Cardiac muscle cell (in vitro differentiated cells and primary cell): Measurements from ENCODE around the gene MYRF. TPM values are rescaled to one million over a fixed set of nuclear protein-coding genes. Genes with fewer than 3 reads are reported as not detected.

ENCODE experiments used
- DNase-seq, 2 donors: peaks; one replicate each; pipeline versions ENCODE4 v3.0.0 to v3.0.0-alpha.2; 2010 to 2017; ENCODE audit warnings: low read depth in 1 of 2, low spot score in 1 of 2
- H3K27ac ChIP-seq: fragments of 200-600 bp; sonication (generic); 2 replicates; pipeline ENCODE4 v1.5.1; 2016
- H3K27me3 ChIP-seq: fragments of 200-600 bp; sonication (generic); 2 replicates; pipeline ENCODE4 v1.6.0; 2016; ENCODE audit warnings: control low read depth
- H3K36me3 ChIP-seq: fragments of 200-600 bp; sonication (generic); 2 replicates; pipeline ENCODE4 v1.5.1; 2016; ENCODE audit warnings: control low read depth
- H3K4me1 ChIP-seq: fragments of 200-600 bp; sonication (generic); 2 replicates; pipeline ENCODE4 v1.8.1; 2017; ENCODE audit warnings: low read depth, mild to moderate bottlenecking, mixed run types
- H3K4me3 ChIP-seq: fragments of 200-600 bp; sonication (generic); 2 replicates; pipeline ENCODE4 v1.5.1; 2016; ENCODE audit warnings: mild to moderate bottlenecking
- H3K9me3 ChIP-seq: fragments of 200-600 bp; sonication (generic); 2 replicates; pipeline ENCODE4 v1.5.1; 2017; ENCODE audit warnings: low read depth, mild to moderate bottlenecking, control low read depth
- CTCF ChIP-seq: IDR thresholded peaks from 2 replicates; pipeline ENCODE4 v1.5.1; 2012; ENCODE audit warnings: low read depth, mild to moderate bottlenecking, low read length
- polyA plus RNA-seq: library from polyadenylated mRNA; unstranded; fragments of >200 nt; fragmentation: Nextera tagmentation; extraction: Ambion mirVana; gene quantifications from 2 replicates; pipeline ENCODE4 v1.2.1, GENCODE V29; 2016
- total RNA-seq: library from RNA; depleted of rRNA; stranded (reverse); fragments of >200 nt; gene quantifications from 2 replicates; pipeline ENCODE4 v1.2.3, GENCODE V29; 2016

Gene MYRF
- total and polyA plus RNA-seq, 2 experiments from 2014 or later = 29.3 to 56.9 TPM

GRCh38 chr11:61716478-61717285 lies 35.8 kb upstream of the MYRF start:
- H3K9me3 ChIP-seq = no peaks in the 10 kb centered on the region
- DNase-seq = no peak
- no peak overlapping the region for H3K27ac ChIP-seq
- H3K4me1 ChIP-seq = peaks cover 12% of the 10 kb centered on the region
- H3K4me3 ChIP-seq = no peak overlapping the region
- no peaks in the 10 kb centered on the region for H3K36me3 ChIP-seq
- TF ChIP-seq CTCF = no peak
- no peaks in the 10 kb centered on the region for H3K27me3 ChIP-seq

GRCh38 chr11:61717286-61718033 lies 35.0 kb upstream of the MYRF start:
- no peaks in the 10 kb centered on the region for H3K36me3 ChIP-seq
- no peak for DNase-seq
- peaks cover 10% of the 10 kb centered on the region for H3K4me1 ChIP-seq
- no peak overlapping the region for H3K27ac ChIP-seq
- no peaks in the 10 kb centered on the region for H3K9me3 ChIP-seq
- H3K4me3 ChIP-seq = no peak overlapping the region
- no peaks in the 10 kb centered on the region for H3K27me3 ChIP-seq
- TF ChIP-seq CTCF = no peak

GRCh38 chr11:61718046-61718531 lies 34.3 kb upstream of the MYRF start:
- Histone ChIP-seq H3K4me1 (peaks cover 8% of the 10 kb centered on the region), H3K36me3 (no peaks in the 10 kb centered on the region), H3K27ac (no peak overlapping the region), H3K27me3 (no peaks in the 10 kb centered on the region), H3K9me3 (no peaks in the 10 kb centered on the region), H3K4me3 (peak overlapping the region; percentile 25)
- TF ChIP-seq CTCF = no peak
- no peak for DNase-seq

GRCh38 chr11:61718621-61719302 lies 33.7 kb upstream of the MYRF start:
- peak overlapping the region; percentile 25 for H3K4me3 ChIP-seq
- no peaks in the 10 kb centered on the region for H3K36me3 ChIP-seq
- no peak overlapping the region for H3K27ac ChIP-seq
- DNase-seq = peak; percentile 79 to 83
- no peaks in the 10 kb centered on the region for H3K27me3 ChIP-seq
- no peaks in the 10 kb centered on the region for H3K9me3 ChIP-seq
- peaks cover 8% of the 10 kb centered on the region for H3K4me1 ChIP-seq
- TF ChIP-seq CTCF = no peak

GRCh38 chr11:61719978-61720377 lies 32.5 kb upstream of the MYRF start:
- DNase-seq = no peak
- Histone ChIP-seq H3K36me3 (no peaks in the 10 kb centered on the region), H3K9me3 (no peaks in the 10 kb centered on the region), H3K4me3 (no peak overlapping the region), H3K4me1 (peaks cover 8% of the 10 kb centered on the region), H3K27me3 (no peaks in the 10 kb centered on the region), H3K27ac (no peak overlapping the region)
- TF ChIP-seq CTCF = no peak
